DOHH2 (cell line): ENCODE data around the gene SMYD2.

Experiments
- CTCF ChIP-seq: fragments of 200-600 bp; sonication (generic); IDR thresholded peaks from one replicate; pipeline ENCODE4 v1.5.1; 2014; ENCODE audit warnings: antibody characterized with exemption, mild to moderate bottlenecking, low read depth, low read length; ENCODE audit not compliant: poor library complexity, severe bottlenecking
- EZH2phosphoT487 ChIP-seq: fragments of 200-600 bp; sonication (generic); IDR thresholded peaks from 2 replicates; pipeline ENCODE4 v1.6.1; 2017; ENCODE audit warnings: borderline replicate concordance, mild to moderate bottlenecking, antibody characterized with exemption, low read length, moderate library complexity, mixed read lengths

- TF ChIP-seq CTCF (peak; percentile 93), EZH2phosphoT487 (no peak)
Observed at GRCh38 chr1:214332946-214333798, 52.2 kb downstream of the SMYD2 start.
